ENCODE measurements around the gene CEP43. TPM values are rescaled to one million over a fixed set of nuclear protein-coding genes. Genes with fewer than 3 reads are reported as not detected.

The CEP43 gene
- total RNA-seq, 1 experiment from 2014 or later: 25.1 TPM

- TF ChIP-seq, protein P1, sequence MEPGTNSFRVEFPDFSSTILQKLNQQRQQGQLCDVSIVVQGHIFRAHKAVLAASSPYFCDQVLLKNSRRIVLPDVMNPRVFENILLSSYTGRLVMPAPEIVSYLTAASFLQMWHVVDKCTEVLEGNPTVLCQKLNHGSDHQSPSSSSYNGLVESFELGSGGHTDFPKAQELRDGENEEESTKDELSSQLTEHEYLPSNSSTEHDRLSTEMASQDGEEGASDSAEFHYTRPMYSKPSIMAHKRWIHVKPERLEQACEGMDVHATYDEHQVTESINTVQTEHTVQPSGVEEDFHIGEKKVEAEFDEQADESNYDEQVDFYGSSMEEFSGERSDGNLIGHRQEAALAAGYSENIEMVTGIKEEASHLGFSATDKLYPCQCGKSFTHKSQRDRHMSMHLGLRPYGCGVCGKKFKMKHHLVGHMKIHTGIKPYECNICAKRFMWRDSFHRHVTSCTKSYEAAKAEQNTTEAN (CRISPR knock-in tag; IDR thresholded peaks at IDR 0.05): no peak
- TF ChIP-seq PREB (CRISPR knock-in tag; IDR thresholded peaks at IDR 0.05; ENCODE audit: borderline replicate concordance) (no peak), USF2 (CRISPR knock-in tag; IDR thresholded peaks at IDR 0.05) (no peak), PRDM15 (CRISPR knock-in tag; IDR thresholded peaks at IDR 0.05) (no peak), ZNF416 (CRISPR knock-in tag; IDR thresholded peaks at IDR 0.05) (no peak), CREB1 (CRISPR knock-in tag; IDR thresholded peaks at IDR 0.05) (no peak), SMAD4 (CRISPR knock-in tag; IDR thresholded peaks at IDR 0.05) (no peak)
These were observed 39.1 kb upstream of the CEP43 start (continued) for GRCh38 chr6:166959911-166960608.

DNA sequence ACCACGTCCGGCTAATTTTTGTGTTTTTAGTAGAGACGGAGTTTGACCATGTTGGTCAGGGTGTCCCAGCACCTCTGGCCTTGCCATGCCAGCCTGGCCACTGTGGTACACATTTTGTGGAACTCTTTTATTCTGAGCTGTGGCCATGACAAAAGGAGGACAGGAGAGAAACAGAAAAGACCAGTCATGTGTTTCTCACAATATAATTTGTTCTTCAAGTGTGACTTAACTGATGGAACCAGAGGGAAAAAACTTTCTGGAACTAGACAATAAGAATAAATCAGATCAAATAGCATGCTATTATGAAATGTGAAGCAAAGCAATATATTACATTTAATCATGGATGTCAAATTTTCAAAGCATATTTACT lies 38.6 kb upstream of the CEP43 start:
- H3K9me3 Mint-ChIP-seq: peaks cover 22% of the 10 kb centered on the region
- H3K36me3 Mint-ChIP-seq: peaks cover 22% of the 10 kb centered on the region
- no peak overlapping the region for H3K27ac Mint-ChIP-seq
- peaks cover 22% of the 10 kb centered on the region for H3K4me1 Mint-ChIP-seq
- ATAC-seq (no peak), DNase-seq (ENCODE audit: low spot score) (no peak)
- ChIA-PET CTCF (interaction anchor here (0.6 to 0.9 kb wide), 2 partner anchors 9 to 12 kb away, joined by 3 read pairs; no protein-coding TSS in a partner anchor), POLR2A (no interaction called here)
- TF ChIP-seq FOXJ3 (CRISPR knock-in tag; IDR thresholded peaks at IDR 0.05; ENCODE audit: borderline replicate concordance) (no peak), NR1H2 (CRISPR knock-in tag; IDR thresholded peaks at IDR 0.05) (no peak), PRDM15 (CRISPR knock-in tag; IDR thresholded peaks at IDR 0.05) (no peak), ATF6 (CRISPR knock-in tag; IDR thresholded peaks at IDR 0.05) (no peak), ZNF512 (CRISPR knock-in tag; IDR thresholded peaks at IDR 0.05; ENCODE audit: borderline replicate concordance) (no peak), NR3C1 (CRISPR knock-in tag; conservative IDR thresholded peaks at IDR 0.05; ENCODE audit: low read depth) (no peak), OVOL2 (CRISPR knock-in tag; IDR thresholded peaks at IDR 0.05; ENCODE audit: borderline replicate concordance) (no peak), RORB (CRISPR knock-in tag; IDR thresholded peaks at IDR 0.05) (no peak)
- TF ChIP-seq, protein P2, sequence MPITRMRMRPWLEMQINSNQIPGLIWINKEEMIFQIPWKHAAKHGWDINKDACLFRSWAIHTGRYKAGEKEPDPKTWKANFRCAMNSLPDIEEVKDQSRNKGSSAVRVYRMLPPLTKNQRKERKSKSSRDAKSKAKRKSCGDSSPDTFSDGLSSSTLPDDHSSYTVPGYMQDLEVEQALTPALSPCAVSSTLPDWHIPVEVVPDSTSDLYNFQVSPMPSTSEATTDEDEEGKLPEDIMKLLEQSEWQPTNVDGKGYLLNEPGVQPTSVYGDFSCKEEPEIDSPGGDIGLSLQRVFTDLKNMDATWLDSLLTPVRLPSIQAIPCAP (CRISPR knock-in tag; IDR thresholded peaks at IDR 0.05): no peak
- TF ChIP-seq, protein P3, sequence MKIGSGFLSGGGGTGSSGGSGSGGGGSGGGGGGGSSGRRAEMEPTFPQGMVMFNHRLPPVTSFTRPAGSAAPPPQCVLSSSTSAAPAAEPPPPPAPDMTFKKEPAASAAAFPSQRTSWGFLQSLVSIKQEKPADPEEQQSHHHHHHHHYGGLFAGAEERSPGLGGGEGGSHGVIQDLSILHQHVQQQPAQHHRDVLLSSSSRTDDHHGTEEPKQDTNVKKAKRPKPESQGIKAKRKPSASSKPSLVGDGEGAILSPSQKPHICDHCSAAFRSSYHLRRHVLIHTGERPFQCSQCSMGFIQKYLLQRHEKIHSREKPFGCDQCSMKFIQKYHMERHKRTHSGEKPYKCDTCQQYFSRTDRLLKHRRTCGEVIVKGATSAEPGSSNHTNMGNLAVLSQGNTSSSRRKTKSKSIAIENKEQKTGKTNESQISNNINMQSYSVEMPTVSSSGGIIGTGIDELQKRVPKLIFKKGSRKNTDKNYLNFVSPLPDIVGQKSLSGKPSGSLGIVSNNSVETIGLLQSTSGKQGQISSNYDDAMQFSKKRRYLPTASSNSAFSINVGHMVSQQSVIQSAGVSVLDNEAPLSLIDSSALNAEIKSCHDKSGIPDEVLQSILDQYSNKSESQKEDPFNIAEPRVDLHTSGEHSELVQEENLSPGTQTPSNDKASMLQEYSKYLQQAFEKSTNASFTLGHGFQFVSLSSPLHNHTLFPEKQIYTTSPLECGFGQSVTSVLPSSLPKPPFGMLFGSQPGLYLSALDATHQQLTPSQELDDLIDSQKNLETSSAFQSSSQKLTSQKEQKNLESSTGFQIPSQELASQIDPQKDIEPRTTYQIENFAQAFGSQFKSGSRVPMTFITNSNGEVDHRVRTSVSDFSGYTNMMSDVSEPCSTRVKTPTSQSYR (CRISPR knock-in tag; IDR thresholded peaks at IDR 0.05): no peak
- H3K4me3 Mint-ChIP-seq: no peak overlapping the region
- H3K27me3 Mint-ChIP-seq (ENCODE audit: low read depth): peaks cover 26% of the 10 kb centered on the region
